GM23248 (cell line): ENCODE data around the gene PPP6R3. TPM values are rescaled to one million over a fixed set of nuclear protein-coding genes. Genes with fewer than 3 reads are reported as not detected.

Source experiments
- DNase-seq: peaks from one replicate; pipeline ENCODE4 v3.0.0-alpha.2; 2015
- H2AFZ ChIP-seq: fragments of 200-600 bp; sonication (generic); 2 replicates; pipeline ENCODE4 v1.6.1; 2016; ENCODE audit warnings: antibody characterized with exemption
- H3F3A ChIP-seq: fragments of 200-600 bp; sonication (generic); 2 replicates; pipeline ENCODE4 v1.6.1; 2016; ENCODE audit warnings: mild to moderate bottlenecking, antibody characterized with exemption, mixed run types; ENCODE audit not compliant: insufficient read depth
- H3K27ac ChIP-seq: fragments of 200-600 bp; sonication (generic); 2 replicates; pipeline ENCODE4 v1.5.1; 2016; ENCODE audit warnings: mild to moderate bottlenecking
- H3K27me3 ChIP-seq: fragments of 200-600 bp; sonication (generic); replicated peaks from 2 replicates; pipeline ENCODE4 v1.6.1; 2016; ENCODE audit warnings: mild to moderate bottlenecking; ENCODE audit not compliant: insufficient read depth
- H3K36me3 ChIP-seq: fragments of 200-600 bp; sonication (generic); 2 replicates; pipeline ENCODE4 v1.6.1; 2016; ENCODE audit warnings: low read depth, mild to moderate bottlenecking
- H3K4me1 ChIP-seq: fragments of 200-600 bp; sonication (generic); 2 replicates; pipeline ENCODE4 v1.6.1; 2016; ENCODE audit warnings: mild to moderate bottlenecking; ENCODE audit not compliant: insufficient read depth
- H3K4me2 ChIP-seq: fragments of 200-600 bp; sonication (generic); one replicate; pipeline ENCODE4 v1.6.1; 2016; ENCODE audit warnings: mild to moderate bottlenecking; ENCODE audit not compliant: unreplicated experiment
- H3K4me3 ChIP-seq: fragments of 200-600 bp; sonication (generic); 2 replicates; pipeline ENCODE4 v1.5.1; 2016; ENCODE audit warnings: mild to moderate bottlenecking
- H3K79me2 ChIP-seq: fragments of 200-600 bp; sonication (generic); 2 replicates; pipeline ENCODE4 v1.6.1; 2016; ENCODE audit warnings: mild to moderate bottlenecking; ENCODE audit not compliant: insufficient read depth
- H3K9ac ChIP-seq: fragments of 200-600 bp; sonication (generic); 2 replicates; pipeline ENCODE4 v1.6.1; 2016; ENCODE audit warnings: mild to moderate bottlenecking
- H3K9me2 ChIP-seq: fragments of 200-600 bp; sonication (generic); 2 replicates; pipeline ENCODE4 v1.6.1; 2016; ENCODE audit warnings: mixed run types, mild to moderate bottlenecking, moderate library complexity; ENCODE audit not compliant: insufficient read depth
- H3K9me3 ChIP-seq: fragments of 200-600 bp; sonication (generic); one replicate; pipeline ENCODE4 v1.6.1; 2017; ENCODE audit warnings: low read depth
- H4K20me1 ChIP-seq: fragments of 200-600 bp; sonication (generic); 2 replicates; pipeline ENCODE4 v1.6.0; 2016; ENCODE audit not compliant: insufficient read depth
- EZH2 ChIP-seq: fragments of 200-600 bp; sonication (generic); IDR thresholded peaks from 2 replicates; pipeline ENCODE4 v1.6.1; 2018; ENCODE audit warnings: antibody characterized with exemption, mild to moderate bottlenecking; ENCODE audit not compliant: insufficient read depth, poor library complexity, severe bottlenecking
- EZH2phosphoT487 ChIP-seq: fragments of 200-600 bp; sonication (generic); IDR thresholded peaks from 2 replicates; pipeline ENCODE4 v1.6.1; 2018; ENCODE audit warnings: antibody characterized with exemption, moderate library complexity, mild to moderate bottlenecking, low read depth; ENCODE audit not compliant: insufficient read depth
- WGBS, 2 experiments: methylation state at CpG; one replicate each; pipeline ENCODE4 v1.1.6; 2015 to 2017; ENCODE audit warnings: low lambda C conversion rate in 2 of 2, low coverage in 1 of 2; ENCODE audit errors: missing lambda C conversion rate in 2 of 2; 5-methylcytosine and 5-hydroxymethylcytosine counted together
- in situ Hi-C: fragments of 300-500 bp; cut with MboI; formaldehyde crosslinking; loops from 2 replicates; pipeline ENCODE4 v1.15.0; 2020
- polyA plus RNA-seq: library from polyadenylated mRNA; unstranded; fragments of >200 nt; fragmentation: Nextera tagmentation; extraction: Ambion mirVana; gene quantifications from 2 replicates; pipeline ENCODE4 v1.2.1, GENCODE V29; 2016
- small RNA-seq: library from RNA; depleted of rRNA; stranded (forward); fragments of <200 nt; gene quantifications from one replicate; pipeline ENCODE3, GENCODE V24; 2014; ENCODE audit warnings: low read depth, low replicate concordance
- total RNA-seq: library from RNA; depleted of rRNA; stranded (reverse); fragments of >200 nt; shearing (Covaris generic); gene quantifications from 2 replicates; pipeline ENCODE4 v1.2.3, GENCODE V29; 2014; rRNA removed

The PPP6R3 gene
- total and polyA plus RNA-seq, 2 experiments from 2014 or later, result 47.5 to 96.0 TPM

DNA sequence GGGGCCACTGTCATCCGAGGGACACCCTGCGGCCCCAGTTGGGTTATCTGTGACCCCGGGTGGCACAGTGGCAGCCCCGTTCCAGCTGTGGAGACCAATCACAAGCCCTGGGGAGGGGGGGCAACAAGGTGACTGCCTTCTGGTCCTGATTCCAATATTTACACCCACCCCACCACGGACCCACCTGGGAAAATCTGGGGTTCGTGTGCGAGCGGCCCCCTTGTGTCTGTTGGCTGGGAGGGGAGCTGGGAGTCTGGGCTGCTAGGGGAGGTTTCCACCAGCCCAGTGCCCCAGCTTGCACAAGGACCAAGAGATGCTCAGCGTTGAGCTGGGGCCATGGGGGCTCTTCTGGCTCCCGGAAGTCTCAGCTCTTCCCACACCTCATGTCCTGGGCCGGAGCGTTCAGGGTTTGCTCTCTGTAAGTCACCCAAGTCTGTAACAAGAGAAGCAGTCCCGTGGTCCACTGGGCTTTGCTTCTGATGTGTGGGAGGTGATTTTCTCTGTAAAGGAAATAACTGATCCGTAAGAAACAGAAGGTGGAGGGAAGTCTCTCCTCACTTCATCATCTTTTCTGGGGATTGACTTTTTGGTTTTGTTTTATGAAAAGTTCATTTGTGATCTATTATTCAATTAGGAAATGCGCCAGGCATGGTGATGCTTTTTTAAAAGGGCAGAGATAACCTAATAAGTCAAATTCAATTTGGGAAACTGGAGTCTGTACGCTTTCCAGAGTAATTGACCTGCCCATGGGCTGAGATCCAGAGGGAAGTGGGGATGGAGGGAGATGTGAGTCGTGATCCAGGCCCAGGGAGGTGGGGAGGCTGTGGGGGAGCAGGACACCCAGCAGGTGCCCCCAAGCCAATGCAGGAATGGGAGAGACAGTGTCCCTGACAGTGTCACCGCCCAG lies 201.4 kb downstream of the PPP6R3 start:
- DNase-seq, result no peak
- Histone ChIP-seq H3K4me3 (no peak overlapping the region), H3F3A (0 out of 2 replicates have a peak, but pooled peaks cover 3% of the 10 kb centered on the region), H4K20me1 (no peaks in the 10 kb centered on the region), H3K27ac (no peak overlapping the region), H3K27me3 (peaks cover 35% of the 10 kb centered on the region), H3K79me2 (no peaks in the 10 kb centered on the region), H3K9me2 (no peaks in the 10 kb centered on the region), H3K9me3 (no peaks in the 10 kb centered on the region), H3K4me1 (peaks cover 10% of the 10 kb centered on the region; the same call in 1 of the 2 replicates), H3K9ac (no peak overlapping the region), H2AFZ (no peak overlapping the region), H3K36me3 (no peaks in the 10 kb centered on the region), H3K4me2 (no peak overlapping the region)
- WGBS, 2 experiments, result 60% methylated on average over 18 of the region's 18 CpGs
- in situ Hi-C loops, result no loop called here
- TF ChIP-seq EZH2, result no peak
- no peak for TF ChIP-seq EZH2phosphoT487

DNA sequence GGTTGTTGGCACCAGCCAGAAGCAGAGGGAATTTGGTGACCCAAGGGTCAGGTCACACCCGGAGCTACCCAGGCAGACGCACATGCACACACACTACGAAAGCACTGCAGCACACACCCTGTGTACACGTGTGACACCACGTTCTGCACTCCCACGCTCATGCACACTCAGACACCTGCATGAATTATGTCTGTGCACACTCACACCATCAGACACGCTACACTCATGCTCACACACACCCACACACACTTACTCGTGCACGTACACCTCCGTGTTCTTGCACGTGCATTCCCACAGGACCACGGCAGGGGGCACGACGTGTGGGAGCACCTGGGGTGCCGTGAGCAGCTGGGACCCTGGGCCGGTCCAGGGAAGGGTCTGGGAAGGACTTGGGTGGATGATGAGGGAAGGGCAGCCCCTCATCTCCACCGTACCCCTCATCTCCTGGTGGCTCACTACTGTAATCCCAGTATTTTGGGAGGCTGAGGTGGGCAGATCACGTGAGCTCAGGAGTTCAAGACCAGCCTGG lies 203.0 kb downstream of the PPP6R3 start:
- H3F3A ChIP-seq, result 0 out of 2 replicates have a peak, but pooled peaks cover 3% of the 10 kb centered on the region
- H3K4me3 ChIP-seq, result no peak overlapping the region
- H3K9me2 ChIP-seq, result no peaks in the 10 kb centered on the region
- no peak overlapping the region for H3K4me2 ChIP-seq
- no peaks in the 10 kb centered on the region for H3K9me3 ChIP-seq
- peaks cover 35% of the 10 kb centered on the region for H3K27me3 ChIP-seq
- WGBS, 2 experiments, result 69 to 72% methylated on average over 18 of the region's 18 CpGs
- H3K36me3 ChIP-seq, result no peaks in the 10 kb centered on the region
- H3K4me1 ChIP-seq, result peaks cover 10% of the 10 kb centered on the region; the same call in 1 of the 2 replicates
- H3K79me2 ChIP-seq, result no peaks in the 10 kb centered on the region
- in situ Hi-C loops, result no loop called here
- H3K27ac ChIP-seq, result no peak overlapping the region
- H3K9ac ChIP-seq, result no peak overlapping the region
- H4K20me1 ChIP-seq, result no peaks in the 10 kb centered on the region
- TF ChIP-seq EZH2phosphoT487 (no peak), EZH2 (no peak)
- no peak for DNase-seq
- no peak overlapping the region for H2AFZ ChIP-seq

DNA sequence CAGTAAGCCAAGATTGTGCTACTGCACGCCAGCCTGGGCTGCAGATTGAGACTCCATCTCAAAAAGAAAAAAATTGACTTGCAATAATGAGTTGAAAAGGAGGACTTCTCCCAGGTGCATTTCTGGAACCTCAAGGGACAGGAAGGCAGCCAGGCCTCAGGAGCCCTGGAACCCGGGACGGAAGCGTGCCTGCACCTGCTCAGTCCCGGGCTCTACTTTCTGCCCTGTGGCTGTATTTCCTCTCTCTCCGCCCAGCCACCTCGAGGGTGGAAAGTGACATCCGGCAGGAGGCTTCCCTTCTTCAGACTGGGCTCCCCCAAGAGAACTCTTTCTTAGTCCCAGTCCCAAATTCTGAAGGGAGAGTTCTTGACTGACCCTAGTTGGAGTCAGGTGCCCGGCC lies 203.6 kb downstream of the PPP6R3 start:
- Histone ChIP-seq H3K9me2 (no peaks in the 10 kb centered on the region), H3K4me1 (peaks cover 5% of the 10 kb centered on the region; the same call in 1 of the 2 replicates), H4K20me1 (no peaks in the 10 kb centered on the region), H3F3A (no peaks in the 10 kb centered on the region), H2AFZ (no peak overlapping the region), H3K4me2 (no peak overlapping the region), H3K36me3 (no peaks in the 10 kb centered on the region), H3K9me3 (no peaks in the 10 kb centered on the region), H3K79me2 (no peaks in the 10 kb centered on the region), H3K9ac (no peak overlapping the region), H3K4me3 (no peak overlapping the region), H3K27ac (no peak overlapping the region), H3K27me3 (peaks cover 35% of the 10 kb centered on the region)
- in situ Hi-C loops, result no loop called here
- DNase-seq, result no peak
- 61 to 63% methylated on average over 9 of the region's 9 CpGs for WGBS, 2 experiments
- TF ChIP-seq EZH2phosphoT487 (no peak), EZH2 (no peak)

DNA sequence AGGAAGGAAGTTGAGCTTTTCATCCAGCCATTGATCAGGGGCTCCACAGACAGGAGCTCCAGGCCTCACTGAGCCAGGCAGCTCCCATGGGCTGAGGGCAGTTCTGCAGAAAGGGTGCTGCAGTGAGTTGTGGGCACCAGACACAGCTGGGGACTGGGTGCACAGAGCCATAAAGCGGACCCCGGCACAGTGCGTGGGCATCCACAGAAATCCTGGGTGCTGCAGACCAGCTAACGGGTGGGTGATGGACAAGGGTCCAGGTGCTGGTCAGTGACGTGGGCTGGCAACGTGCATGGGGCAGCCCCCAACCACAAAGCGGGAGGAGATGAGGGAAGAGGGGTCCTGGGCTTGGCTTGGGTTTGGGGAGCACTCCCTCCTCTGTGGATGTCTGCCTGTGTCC lies 204.4 kb downstream of the PPP6R3 start:
- Histone ChIP-seq H3F3A (no peaks in the 10 kb centered on the region), H2AFZ (no peak overlapping the region), H3K9me2 (no peaks in the 10 kb centered on the region), H3K4me3 (no peak overlapping the region), H3K4me1 (no peaks in the 10 kb centered on the region), H4K20me1 (no peaks in the 10 kb centered on the region), H3K27ac (no peak overlapping the region), H3K27me3 (peaks cover 35% of the 10 kb centered on the region), H3K4me2 (no peak overlapping the region), H3K9ac (no peak overlapping the region), H3K79me2 (no peaks in the 10 kb centered on the region), H3K9me3 (no peaks in the 10 kb centered on the region), H3K36me3 (no peaks in the 10 kb centered on the region)
- DNase-seq, result no peak
- in situ Hi-C loops, result no loop called here
- TF ChIP-seq EZH2phosphoT487 (no peak), EZH2 (no peak)
- 73 to 75% methylated on average over 7 of the region's 7 CpGs for WGBS, 2 experiments

Small RNA genes within 50 kb of the gene (small RNA-seq; reads per million reads assigned to genes)
- not detected for gene NDUFA3P2

Other genes with a start within 250 kb of the PPP6R3 start
- 17.7 and 25.9 TPM in 2 replicates for gene KMT5B, start 247.5 kb upstream of the PPP6R3 start, total RNA-seq
- gene KMT5B, start 247.5 kb upstream of the PPP6R3 start, polyA plus RNA-seq, result 21.0 and 22.9 TPM in 2 replicates
- 73.7 and 89.4 TPM in 2 replicates for gene C11orf24, start 188.8 kb upstream of the PPP6R3 start, total RNA-seq
- 105 and 109 TPM in 2 replicates for gene C11orf24, start 188.8 kb upstream of the PPP6R3 start, polyA plus RNA-seq
- 3.0 and 4.3 TPM in 2 replicates for gene LRP5, start 148.2 kb upstream of the PPP6R3 start, total RNA-seq
- gene LRP5, start 148.2 kb upstream of the PPP6R3 start, polyA plus RNA-seq, result 2.1 and 3.0 TPM in 2 replicates
- 0.97 and 1.5 TPM in 2 replicates for gene GAL, start 223.8 kb downstream of the PPP6R3 start, total RNA-seq
- gene GAL, start 223.8 kb downstream of the PPP6R3 start, polyA plus RNA-seq, result 22.1 and 24.7 TPM in 2 replicates